GM18508 (cell line): ENCODE data around the gene LZTS3.
A peak's percentile ranks its signal among the peaks of the same experiment; 100 is the strongest.
"Not testable (repeated sequence)": the region's sequence is repeated elsewhere in the genome, so short reads cannot be mapped to it uniquely, and the experiment has no call there.

Source experiments
- ATAC-seq: cut with Tn5 transposase; IDR thresholded peaks from one replicate; pipeline ENCODE4 v1.9.1; 2021; ENCODE audit warnings: moderate number of reproducible peaks; ENCODE audit not compliant: insufficient read depth, unreplicated experiment

The LZTS3 gene

DNA sequence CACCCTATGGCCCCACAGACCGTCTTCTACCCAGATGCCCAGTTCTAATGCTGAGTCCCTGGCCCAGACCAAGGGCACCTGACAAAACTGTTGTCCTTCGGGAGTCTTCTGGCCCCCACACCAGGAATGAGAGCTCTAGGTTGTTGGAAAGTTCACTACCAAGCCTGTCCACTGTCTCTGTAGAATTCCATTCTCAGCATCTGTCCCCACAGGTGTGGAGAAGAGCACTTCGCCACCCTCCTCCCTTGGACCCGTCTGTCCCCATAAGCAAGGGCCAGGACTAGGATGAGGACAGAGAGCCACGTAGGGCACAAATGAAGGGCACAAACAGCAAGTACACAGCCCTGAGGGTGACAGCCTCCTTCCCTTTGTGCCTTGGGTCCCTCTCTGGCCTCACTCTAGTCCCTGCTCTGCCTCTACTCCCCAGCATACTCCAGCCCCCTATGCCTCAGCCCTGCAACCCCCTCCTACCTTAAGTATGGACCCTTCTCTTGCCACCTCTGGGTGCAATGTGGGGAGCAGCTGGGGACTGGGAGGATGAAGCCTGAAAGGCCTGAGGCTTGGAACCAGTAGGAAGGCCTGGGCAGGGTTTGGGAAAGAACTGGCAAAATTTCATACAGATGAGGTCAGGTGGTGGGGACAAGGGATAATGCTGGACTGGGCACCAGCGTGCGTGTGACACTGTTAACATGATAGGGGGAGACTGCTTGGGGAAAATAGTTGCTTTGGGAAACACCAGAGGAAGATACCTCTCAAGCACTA lies 4.3 kb downstream of the LZTS3 start:
- ATAC-seq, result no peak

GRCh38 chr20:3168079-3168828 lies 5.1 kb downstream of the LZTS3 start:
- no peak for ATAC-seq

DNA sequence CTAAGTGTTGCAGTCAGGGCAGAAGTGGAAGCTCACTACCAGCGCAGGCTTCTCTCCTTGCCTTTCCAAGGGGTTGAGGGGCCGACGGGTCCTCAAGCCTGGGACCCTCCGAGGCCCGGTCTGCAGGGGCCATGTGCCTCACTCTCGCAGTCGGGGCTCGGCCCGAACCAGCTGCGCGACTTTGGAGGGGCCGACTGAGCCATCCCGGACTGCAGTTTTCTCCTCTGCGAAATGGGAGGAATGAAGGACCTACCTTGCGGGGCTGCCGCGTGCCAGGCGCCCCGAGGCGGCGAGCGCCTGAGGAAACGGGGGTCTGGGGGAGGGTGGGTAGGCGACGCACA lies 5.6 kb downstream of the LZTS3 start:
- ATAC-seq, result no peak

GRCh38 chr20:3166913-3167342 lies 6.4 kb downstream of the LZTS3 start:
- no peak for ATAC-seq

GRCh38 chr20:3166338-3166912 lies 6.9 kb downstream of the LZTS3 start:
- no peak for ATAC-seq

DNA sequence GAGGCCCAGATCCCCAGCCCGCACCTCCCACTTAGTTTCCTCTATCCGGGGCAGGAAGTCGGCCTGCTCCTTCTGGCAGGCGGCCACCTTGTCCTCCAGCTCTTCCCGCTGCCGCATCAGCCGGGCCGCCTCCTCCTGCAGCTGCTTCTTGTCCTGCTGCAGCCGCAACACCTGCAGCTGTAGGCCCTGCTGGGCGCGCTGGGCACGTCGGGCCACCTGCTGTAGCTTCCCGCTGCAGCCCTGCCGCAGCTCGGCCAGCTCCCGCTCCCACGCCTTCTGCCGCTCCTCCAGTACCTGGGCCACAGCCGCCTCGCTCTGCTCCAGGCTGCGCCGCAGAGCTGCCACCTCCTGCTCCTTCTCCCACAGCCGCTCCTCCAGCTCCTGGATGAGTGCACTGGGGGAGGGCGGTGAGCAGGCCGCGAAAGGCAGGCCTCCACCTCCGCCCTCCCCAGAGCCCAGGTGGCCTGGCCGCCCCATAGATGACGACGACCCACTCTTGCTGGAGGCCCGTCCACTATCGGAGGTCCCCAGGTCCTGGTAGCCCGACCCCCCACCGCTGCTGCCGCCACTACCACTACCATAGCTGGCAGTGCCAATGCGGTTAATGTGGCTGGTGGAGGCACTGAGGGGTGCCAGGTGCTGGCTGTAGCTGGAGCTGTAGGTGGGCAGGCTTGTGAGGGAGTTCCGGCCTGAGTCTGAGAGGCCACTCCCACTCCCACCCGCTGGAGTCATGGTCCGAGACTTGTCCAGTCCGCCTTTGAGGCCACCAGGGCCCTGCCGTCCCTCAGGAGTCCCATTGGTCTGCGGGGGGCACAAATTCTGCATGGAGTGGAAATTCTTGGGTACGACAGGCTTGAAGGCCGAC lies 7.6 kb downstream of the LZTS3 start:
- ATAC-seq, result no peak

DNA sequence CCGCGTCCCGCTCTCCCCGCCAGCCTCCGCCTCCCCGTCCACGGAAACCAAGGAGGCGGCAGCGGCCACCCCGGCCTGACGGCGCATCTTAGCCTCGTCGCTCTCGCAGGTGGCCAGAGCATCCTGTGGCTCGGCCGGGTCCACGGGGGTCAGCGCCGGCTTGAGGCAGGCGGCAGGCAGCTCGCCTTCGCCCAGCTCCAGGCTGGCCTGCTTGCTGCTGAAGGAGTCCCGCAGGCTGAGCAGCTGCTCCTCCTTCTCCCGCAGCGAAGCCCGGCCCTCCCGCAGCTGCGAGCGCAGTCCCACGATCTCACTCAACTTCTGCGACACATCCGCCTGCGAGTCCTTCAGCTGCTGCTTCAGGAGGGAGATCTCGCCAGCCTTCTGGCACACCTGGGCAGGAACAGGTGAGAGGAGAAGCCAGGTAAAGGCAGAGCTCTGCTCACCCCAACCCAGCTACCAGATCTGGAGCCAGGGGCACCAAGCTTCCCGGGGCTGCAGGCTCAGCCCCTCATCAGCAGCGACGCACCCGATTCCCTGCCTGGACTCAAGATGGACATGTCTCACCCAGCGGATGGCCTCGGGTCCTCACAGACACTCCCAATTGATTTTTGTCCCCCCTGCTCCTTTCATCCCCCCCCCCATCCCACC lies 8.5 kb downstream of the LZTS3 start:
- ATAC-seq, result no peak

- no peak for ATAC-seq
Observed at GRCh38 chr20:3164043-3164762, 9.1 kb downstream of the LZTS3 start.

GRCh38 chr20:3163099-3164042 lies 10.0 kb downstream of the LZTS3 start:
- ATAC-seq, result no peak

- no peak for ATAC-seq
Observed at GRCh38 chr20:3162080-3162611, 11.2 kb downstream of the LZTS3 start.

DNA sequence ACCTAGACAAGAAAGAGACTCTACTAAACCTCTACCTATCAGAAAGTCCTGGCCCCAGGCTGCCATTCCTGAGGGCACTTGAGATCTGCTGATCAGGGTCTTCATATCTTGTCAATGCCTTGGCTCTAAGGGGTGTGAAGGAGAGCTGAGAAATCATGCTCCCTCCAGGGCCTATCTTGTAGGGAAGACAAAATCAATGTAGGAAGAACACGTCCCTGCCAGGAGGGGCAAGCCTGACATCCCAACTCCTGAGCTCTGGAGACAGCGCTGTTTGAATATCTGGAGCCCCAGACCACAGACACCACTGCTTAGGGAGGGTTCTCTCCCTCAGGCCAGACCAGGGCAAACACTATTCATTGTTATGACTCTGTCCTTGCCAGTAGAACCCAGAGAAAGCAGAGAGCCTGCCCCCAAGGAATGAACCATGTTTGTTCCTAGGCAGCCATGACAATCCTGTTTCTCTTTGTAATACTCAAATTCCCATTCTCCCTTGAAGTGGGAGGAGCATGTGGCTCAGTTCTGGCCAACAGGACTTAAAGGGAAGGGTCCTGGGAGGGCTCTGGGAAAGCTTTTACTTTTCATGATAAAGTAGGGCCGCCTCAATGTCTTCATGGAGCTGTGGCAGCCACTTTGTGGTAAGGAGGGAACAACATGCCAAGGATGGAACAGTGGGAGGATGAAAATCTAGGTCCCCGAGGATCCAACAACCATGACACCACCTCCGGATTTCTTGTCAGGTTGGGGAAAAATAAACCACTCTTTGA lies 11.9 kb downstream of the LZTS3 start:
- ATAC-seq, result no peak

DNA sequence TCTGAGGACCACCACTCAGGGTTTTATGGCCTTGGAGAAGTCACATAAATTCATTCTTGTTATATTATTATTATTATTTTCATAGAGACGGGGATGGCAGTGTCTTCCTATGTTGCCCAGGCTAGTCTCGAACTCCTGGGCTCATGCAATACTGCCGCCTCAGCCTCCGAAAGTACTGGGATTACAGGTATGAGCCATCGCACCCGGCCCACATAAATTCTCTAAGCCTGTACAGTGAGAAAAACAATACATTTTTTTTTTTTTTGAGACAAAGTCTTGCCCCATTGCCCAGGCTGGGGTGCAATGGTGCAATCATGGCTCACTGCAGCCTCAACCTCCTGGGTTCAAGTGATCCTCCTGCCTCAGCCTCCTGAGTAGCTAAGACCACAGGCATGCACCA lies 12.9 kb downstream of the LZTS3 start:
- no peak for ATAC-seq

DNA sequence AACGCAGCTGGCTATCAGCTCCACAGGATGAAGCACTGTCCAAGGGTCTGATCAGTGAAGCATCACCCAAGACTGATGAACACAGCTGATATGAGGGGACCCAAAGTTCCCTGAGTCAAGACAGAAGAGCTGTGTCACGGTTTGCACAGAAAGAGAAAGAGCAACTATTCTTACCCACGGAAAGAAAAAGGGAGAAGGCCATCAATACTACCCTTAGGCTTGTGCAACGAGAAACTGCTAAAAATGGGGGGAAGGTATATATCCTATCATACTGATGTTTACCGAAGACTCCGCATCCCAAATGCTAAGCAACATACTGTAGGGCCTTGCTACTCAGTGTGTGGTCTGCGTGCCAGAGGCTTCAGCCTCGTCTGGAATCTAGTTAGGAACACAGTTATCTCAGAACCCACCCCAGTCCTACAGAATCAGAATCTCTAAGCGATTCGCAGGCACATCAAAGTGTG lies 14.3 kb downstream of the LZTS3 start:
- no peak for ATAC-seq

DNA sequence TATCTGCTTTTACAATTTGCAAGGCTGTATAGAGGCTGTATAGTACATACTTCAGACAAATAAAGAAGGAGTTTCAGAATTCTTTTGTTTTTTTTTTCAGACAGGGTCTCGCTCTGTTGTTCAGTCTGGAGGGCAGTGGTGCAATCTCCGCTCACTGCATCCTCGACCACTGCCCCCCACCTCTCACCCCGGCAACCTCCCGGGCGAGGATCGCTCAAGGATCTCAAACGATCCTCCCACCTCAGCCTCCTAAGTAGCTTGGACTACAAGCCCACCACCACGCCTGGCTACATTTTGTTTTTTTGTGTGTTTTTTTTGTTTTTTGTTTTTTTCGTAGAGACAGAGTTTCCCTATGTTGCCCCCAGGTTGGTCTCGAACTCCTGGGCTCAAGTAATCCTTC lies 15.5 kb downstream of the LZTS3 start:
- ATAC-seq, result no peak

DNA sequence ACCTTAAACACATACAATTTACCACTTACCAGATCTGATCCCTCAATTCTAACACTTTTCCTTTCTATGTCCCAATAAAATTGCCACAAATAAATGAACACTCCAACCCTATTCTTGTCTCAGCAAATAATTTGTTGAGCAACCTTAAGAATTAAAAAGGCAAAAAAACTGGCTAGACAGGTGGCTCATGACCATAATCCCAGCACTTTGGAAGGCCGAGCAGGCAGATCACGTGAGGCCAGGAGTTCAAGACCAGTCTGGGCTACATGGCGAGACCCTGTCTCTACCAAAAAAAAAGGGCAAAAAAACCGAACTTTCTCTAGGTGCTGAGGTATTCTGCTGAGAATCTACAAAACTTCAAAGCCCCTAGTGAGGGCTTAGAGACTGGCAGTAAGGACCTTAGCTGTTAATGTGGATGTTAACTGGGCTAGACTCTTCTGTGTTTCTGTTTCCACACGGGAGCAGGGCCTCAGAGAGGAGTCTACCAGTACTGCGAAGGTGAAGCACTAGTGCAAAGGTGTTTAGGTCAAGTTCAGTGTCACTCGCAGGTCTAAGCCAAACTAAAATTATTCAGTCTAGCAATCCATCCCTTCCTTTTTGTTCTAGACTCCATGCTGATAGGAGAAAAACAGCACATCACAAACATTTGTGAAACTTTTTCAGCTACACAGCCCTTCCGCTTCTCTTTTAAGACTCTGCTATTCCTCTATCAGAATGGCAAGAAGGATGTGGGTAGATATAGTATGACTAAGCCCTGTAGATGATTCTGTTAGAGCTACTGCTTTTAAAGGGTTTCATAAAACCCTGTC lies 16.3 kb downstream of the LZTS3 start:
- peak; percentile 43 for ATAC-seq

DNA sequence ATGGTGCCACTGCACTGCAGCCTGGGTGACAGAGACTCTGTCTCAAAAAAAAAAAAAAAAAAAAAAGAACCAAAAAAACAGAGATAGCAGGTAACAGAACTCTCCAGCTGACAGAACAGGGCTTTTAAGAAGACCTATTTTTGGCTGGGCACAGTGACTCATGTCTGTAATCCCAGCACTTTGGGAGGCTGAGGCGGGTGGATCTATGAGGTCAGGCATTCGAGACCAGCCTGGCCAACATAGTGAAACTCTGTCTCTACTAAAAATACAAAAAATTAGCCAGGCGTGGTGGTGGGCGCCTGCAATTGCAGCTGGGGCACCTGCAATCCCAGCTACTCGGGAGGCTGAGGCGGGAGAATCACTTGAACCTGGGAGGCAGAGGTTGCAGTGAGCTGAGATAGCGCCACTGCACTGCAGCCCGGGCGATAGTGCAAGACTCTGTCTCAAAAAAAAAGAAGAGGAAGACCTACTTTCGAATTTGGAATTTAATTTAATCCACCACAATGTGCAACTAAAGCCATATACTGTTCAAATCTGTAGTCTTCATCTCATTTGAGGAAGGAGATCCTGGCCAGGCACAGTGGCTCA lies 21.2 kb downstream of the LZTS3 start:
- not testable (repeated sequence) for ATAC-seq
